HG03378 (cell line): ENCODE data around the gene TAS2R42.

Experiments used
- ATAC-seq: cut with Tn5 transposase; IDR thresholded peaks from one replicate; pipeline ENCODE4 v1.9.1; 2021; ENCODE audit warnings: mild to moderate bottlenecking, moderate library complexity; ENCODE audit not compliant: unreplicated experiment

Gene TAS2R42

GRCh38 chr12:11147420-11147819 lies 39.3 kb downstream of the TAS2R42 start:
- no peak for ATAC-seq

DNA sequence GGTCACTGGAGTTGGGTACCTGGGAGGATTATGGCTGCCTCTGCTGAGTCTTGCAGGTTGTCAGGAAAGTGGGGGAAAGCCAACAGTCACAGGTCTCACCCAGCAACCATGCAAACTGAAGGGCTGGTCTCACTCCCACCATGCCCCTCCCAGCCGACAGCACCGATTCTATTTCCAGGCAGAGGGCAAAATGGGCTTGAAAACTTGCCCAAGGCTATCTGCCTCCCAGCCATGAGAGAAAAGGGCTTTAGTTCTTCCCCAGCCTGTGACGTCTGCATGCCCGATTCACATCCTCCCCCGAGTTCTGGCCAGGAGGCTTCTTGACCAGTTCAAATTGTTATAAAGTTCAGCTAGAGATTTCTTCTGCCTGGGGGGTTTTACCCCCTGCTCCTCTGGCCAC lies 42.4 kb downstream of the TAS2R42 start:
- ATAC-seq, result no peak

DNA sequence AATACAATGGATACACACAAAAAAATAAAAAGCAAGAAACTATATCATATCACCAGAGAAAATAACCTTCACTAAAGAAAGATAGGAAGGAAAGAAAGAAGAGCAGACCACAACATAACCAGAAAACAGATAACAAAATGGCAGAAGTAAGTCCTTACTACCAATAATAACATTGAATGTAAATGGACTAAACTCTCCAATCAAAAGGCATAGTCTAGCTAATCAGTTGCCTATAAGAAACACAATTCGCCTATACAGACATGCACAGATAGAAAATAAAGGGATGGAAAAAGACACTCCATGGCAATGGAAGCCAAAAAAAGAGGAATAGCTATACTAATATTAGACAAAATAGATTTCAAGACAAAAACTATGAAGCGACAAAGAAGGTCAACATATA lies 43.4 kb downstream of the TAS2R42 start:
- no peak for ATAC-seq

DNA sequence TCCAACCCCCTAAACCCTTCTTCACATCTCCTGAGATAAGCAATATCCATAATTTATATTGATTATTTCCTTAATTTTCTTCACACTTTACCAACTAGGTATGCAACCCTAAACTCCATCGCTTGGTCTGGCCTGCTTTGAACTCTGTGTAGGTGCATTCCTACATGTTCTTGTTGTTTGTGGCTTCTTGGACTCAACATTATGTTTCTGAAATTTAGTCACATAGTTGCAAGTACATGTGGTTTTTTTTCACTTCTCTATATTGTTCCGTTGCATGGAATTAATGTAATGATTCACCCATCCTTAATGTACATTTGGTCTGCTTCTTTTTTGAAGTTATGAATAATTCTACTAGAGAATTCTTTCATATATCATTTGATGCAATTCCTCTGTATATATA lies 50.7 kb downstream of the TAS2R42 start:
- no peak for ATAC-seq
